K562 (cell line): Measurements from ENCODE around the gene VPS16. TPM values are rescaled to one million over a fixed set of nuclear protein-coding genes. Genes with fewer than 3 reads are reported as not detected.

ENCODE experiments used
- ATAC-seq: fragments of 200-7000 bp; cut with Tn5 transposase; 3 replicates; pipeline ENCODE4 v1.9.1; 2020; ENCODE audit warnings: moderate library complexity
- BruUV-seq: library from RNA; stranded (reverse); fragments of 400-500 nt; replicated peaks from 2 replicates; lab custom pipeline; 2021; lab: Mats Ljungman, UMichigan
- CTCF ChIA-PET: fragments of 300-600 bp; formaldehyde crosslinking; extraction: SDS; loops from one replicate; lab custom pipeline; 2021; ENCODE audit warnings: low intra/inter-chr PET ratio; lab: Yijun Ruan, JAX
- POLR2A ChIA-PET: fragments of 300-600, 350-650 bp; sonication (Branson Sonifier 250); formaldehyde crosslinking; extraction: SDS; loops from one replicate; lab custom pipeline; 2021; ENCODE audit warnings: antibody characterized with exemption, inconsistent platforms; lab: Yijun Ruan, JAX
- DNase-seq, 4 experiments: peaks; one replicate each; pipeline versions ENCODE4 v3.0.0 to v3.0.0-alpha.2; 2011 to 2018; ENCODE audit warnings: low spot score in 3 of 4, mixed read lengths in 3 of 4; ENCODE audit errors: extremely low read depth in 1 of 4
- FAIRE-seq: peaks from 2 replicates; lab custom pipeline; 2011; peaks lifted over from hg19 to GRCh38; lab: Jason Lieb, UNC
- H2AFZ ChIP-seq: 2 replicates; pipeline ENCODE4 v1.6.0; 2011; ENCODE audit warnings: low read depth, low read length, control low read depth, inconsistent platforms
- H3K27ac ChIP-seq: fragments of 200-600 bp; 3 replicates; pipeline ENCODE4 v1.8.0; 2011; ENCODE audit warnings: low read depth, mild to moderate bottlenecking, control low read depth, inconsistent platforms, low read length, moderate library complexity, mixed read lengths; ENCODE audit errors: extremely low read depth
- H3K27me3 ChIP-seq, 2 experiments: fragments of 300-600 bp in 1 of 2; 2 replicates in 1 of 2; 3 replicates in 1 of 2; pipeline versions ENCODE4 v1.6.0 to v1.8.0; 2011; ENCODE audit warnings: inconsistent platforms in 2 of 2, low read length in 2 of 2, mild to moderate bottlenecking in 1 of 2, mixed read lengths in 1 of 2, moderate library complexity in 1 of 2; ENCODE audit not compliant: control insufficient read depth in 2 of 2, insufficient read depth in 2 of 2
- H3K36me3 ChIP-seq: fragments of 300-600 bp; 3 replicates; pipeline ENCODE4 v1.8.0; 2011; ENCODE audit warnings: mild to moderate bottlenecking, low read length, inconsistent platforms; ENCODE audit not compliant: control insufficient read depth, insufficient read depth
- H3K4me1 ChIP-seq, 2 experiments: fragments of 200-600 bp in 1 of 2; replicated peaks in 1 of 2; 2 replicates in 1 of 2; 3 replicates in 1 of 2; pipeline versions ENCODE4 v1.5.1 to v1.8.0; 2011; ENCODE audit warnings: inconsistent platforms in 2 of 2, low read length in 2 of 2, mild to moderate bottlenecking in 1 of 2, mixed read lengths in 1 of 2, moderate library complexity in 1 of 2; ENCODE audit not compliant: control insufficient read depth in 2 of 2, insufficient read depth in 2 of 2
- H3K4me2 ChIP-seq: 2 replicates; pipeline ENCODE4 v1.6.1; 2011; ENCODE audit warnings: low read length, control low read depth, inconsistent platforms, mixed read lengths; ENCODE audit not compliant: insufficient read depth
- H3K4me3 ChIP-seq: fragments of 200-600 bp; sonication (generic), shearing (Covaris generic); 2 replicates; pipeline ENCODE4 v1.5.1; 2016; ENCODE audit warnings: control low read depth, inconsistent platforms
- H3K79me2 ChIP-seq: fragments of 200-600 bp; 3 replicates; pipeline ENCODE4 v1.8.0; 2011; ENCODE audit warnings: low read length, inconsistent platforms; ENCODE audit not compliant: control insufficient read depth, insufficient read depth
- H3K9ac ChIP-seq, 2 experiments: 2 replicates each; pipeline versions ENCODE4 v1.6.0 to v1.6.1; 2011; ENCODE audit warnings: low read depth in 2 of 2, low read length in 2 of 2, control low read depth in 1 of 2, inconsistent platforms in 1 of 2, mild to moderate bottlenecking in 1 of 2, mixed read lengths in 1 of 2; ENCODE audit not compliant: insufficient read depth in 1 of 2
- H3K9me1 ChIP-seq: one replicate; pipeline ENCODE4 v1.6.0; 2011; ENCODE audit warnings: inconsistent platforms, mild to moderate bottlenecking, low read length, moderate library complexity; ENCODE audit not compliant: control insufficient read depth, insufficient read depth
- H3K9me3 ChIP-seq: replicated peaks from 2 replicates; pipeline ENCODE4 v1.5.1; 2011; ENCODE audit warnings: low read depth, low read length, inconsistent platforms; ENCODE audit not compliant: control insufficient read depth, insufficient read depth
- H4K20me1 ChIP-seq: replicated peaks from 2 replicates; pipeline ENCODE4 v1.6.1; 2011; ENCODE audit warnings: low read length, inconsistent platforms, mixed read lengths; ENCODE audit not compliant: control insufficient read depth, insufficient read depth
- MED1 ChIP-seq: sonication (generic); formaldehyde crosslinking; IDR thresholded peaks from 2 replicates; pipeline ENCODE4 v1.8.1; 2023; ENCODE audit warnings: missing genetic modification reagents, borderline replicate concordance
- NR2C2 ChIP-seq, 2 experiments: fragments of 200-800 bp in 1 of 2; sonication (Bioruptor generic) in 1 of 2; sonication (generic) in 1 of 2; formaldehyde crosslinking in 1 of 2; IDR thresholded peaks; 2 replicates each; pipeline versions ENCODE4 v1.6.1 to v1.8.0; 2016 to 2022; ENCODE audit warnings: mild to moderate bottlenecking in 1 of 2, missing compliant biosample characterization in 1 of 2, missing genetic modification characterization in 1 of 2, missing genetic modification reagents in 1 of 2
- ZFX ChIP-seq: sonication (generic); formaldehyde crosslinking; IDR thresholded peaks from 2 replicates; pipeline ENCODE4 v1.8.0; 2022; ENCODE audit warnings: mild to moderate bottlenecking, missing genetic modification reagents, moderate library complexity
- WGBS: fragments of 100-300 bp; shearing (Covaris generic); methylation state at CpG from one replicate; pipeline ENCODE4 v1.1.6; 2016; ENCODE audit warnings: low coverage, mixed read lengths; ENCODE audit not compliant: insufficient coverage; ENCODE audit errors: missing lambda C conversion rate; 5-methylcytosine and 5-hydroxymethylcytosine counted together
- in situ Hi-C: fragments of 300-500 bp; cut with MboI; formaldehyde crosslinking; loops from 4 replicates; pipeline ENCODE4 v1.15.0; 2018; ENCODE audit warnings: inconsistent platforms, mixed read lengths
- intact Hi-C: fragments of 100-400 bp; cut with micrococcal nuclease; formaldehyde crosslinking; loops from 2 replicates; pipeline ENCODE4 v1.14.2; 2022
- polyA plus RNA-seq, 8 experiments: library from polyadenylated mRNA; depleted of rRNA in 4 of 8; stranded (reverse) in 5 of 8; unstranded in 3 of 8; fragments of >200 nt; fragmentation: Nextera tagmentation in 2 of 8; fragmentation: Illumina TruSeq in 1 of 8; extraction: Ambion mirVana in 2 of 8; extraction: Trizol in 1 of 8; gene quantifications; 2 replicates each; pipeline versions ENCODE4 v1.2.1 to v1.2.3, GENCODE V29; 2011 to 2014; ENCODE audit warnings: inconsistent platforms in 1 of 8, missing spikeins in 1 of 8
- total RNA-seq, 7 experiments: library from RNA; depleted of rRNA in 6 of 7; stranded (reverse); fragments of >200 nt in 6 of 7; fragmentation: Illumina TruSeq in 2 of 7; extraction: Trizol in 2 of 7; gene quantifications; 2 replicates each; pipeline versions ENCODE4 v1.2.1 to v1.2.3, GENCODE V29; 2011 to 2021; ENCODE audit warnings: low replicate concordance in 1 of 7

Gene VPS16
- total and polyA plus RNA-seq, 9 of the 15 experiments (the other 6 are each of a cell fraction or from before 2014, with no cell fraction given) = 6.8 to 24.7 (median 14.0) TPM

GRCh38 chr20:2847802-2848201 lies 7.3 kb downstream of the VPS16 start:
- H3K27ac ChIP-seq = no peak overlapping the region
- no peak for FAIRE-seq
- H3K27me3 ChIP-seq = no peaks in the 10 kb centered on the region
- no peaks in the 10 kb centered on the region for H3K79me2 ChIP-seq
- no peaks in the 10 kb centered on the region for H3K36me3 ChIP-seq
- ATAC-seq = no peak
- H3K9me1 ChIP-seq = no peaks in the 10 kb centered on the region
- no peak overlapping the region for H3K4me2 ChIP-seq
- no peak overlapping the region for H3K4me3 ChIP-seq
- no peak overlapping the region for H2AFZ ChIP-seq
- no peak for TF ChIP-seq NR2C2 (CRISPR knock-in tag; IDR thresholded peaks at IDR 0.05)
- TF ChIP-seq NR2C2 (tag; IDR thresholded peaks at IDR 0.05) = no peak
- TF ChIP-seq, all 486 proteins: peak for 0
- ChIA-PET POLR2A (no interaction called here), CTCF (no interaction called here)
- no peaks in the 10 kb centered on the region for H3K9me3 ChIP-seq
- WGBS = 82% methylated on average over 4 of the region's 4 CpGs
- DNase-seq = no peak
- H3K4me1 ChIP-seq = peaks cover 2 to 3% of the 10 kb centered on the region in 2 experiments; a peak in 2 of 5 replicates
- no peak overlapping the region for H3K9ac ChIP-seq
- intact Hi-C loops = no loop called here
- no TSS peak for BruUV-seq
- in situ Hi-C loops = loop anchor here (5.0 kb wide), 1 partner anchor 91 kb away; no protein-coding TSS in a partner anchor
- no peaks in the 10 kb centered on the region for H4K20me1 ChIP-seq

GRCh38 chr20:2849529-2849928 lies 9.0 kb downstream of the VPS16 start:
- POLR2A ChIA-PET = no interaction called here
- no peaks in the 10 kb centered on the region for H3K79me2 ChIP-seq
- FAIRE-seq = no peak
- H3K9me3 ChIP-seq = no peaks in the 10 kb centered on the region
- no peaks in the 10 kb centered on the region for H3K27me3 ChIP-seq
- H4K20me1 ChIP-seq = no peaks in the 10 kb centered on the region
- intact Hi-C loops (no loop called here), in situ Hi-C loops (loop anchor here (5.0 kb wide), 1 partner anchor 92 kb away; no protein-coding TSS in a partner anchor)
- no peak for DNase-seq
- peaks cover 2 to 3% of the 10 kb centered on the region in 2 experiments; a peak in 2 of 5 replicates for H3K4me1 ChIP-seq
- H3K9me1 ChIP-seq = no peaks in the 10 kb centered on the region
- no peak overlapping the region for H3K4me3 ChIP-seq
- no peak overlapping the region for H3K9ac ChIP-seq
- no peak overlapping the region for H3K27ac ChIP-seq
- 67% methylated on average over 3 of the region's 4 CpGs for WGBS
- CTCF ChIA-PET = no interaction called here
- BruUV-seq = no TSS peak
- no peak overlapping the region for H3K4me2 ChIP-seq
- no peak for ATAC-seq
- no peaks in the 10 kb centered on the region for H3K36me3 ChIP-seq
- H2AFZ ChIP-seq = no peak overlapping the region
- TF ChIP-seq MED1 (CRISPR knock-in tag) (no peak), ZFX (CRISPR knock-in tag) (no peak)
